H1 (cell line): Measurements from ENCODE around the gene FBXO17. TPM values are rescaled to one million over a fixed set of nuclear protein-coding genes. Genes with fewer than 3 reads are reported as not detected.

Experiments
- CTCF ChIA-PET: fragments of 300-600 bp; sonication (Branson Sonifier 250); formaldehyde crosslinking; loops from one replicate; lab custom pipeline; 2021; ENCODE audit not compliant: partially characterized antibody; lab: Charles Lee
- POLR2A ChIA-PET: fragments of 300-600 bp; sonication (Branson Sonifier 250); formaldehyde crosslinking; loops from one replicate; lab custom pipeline; 2021; ENCODE audit warnings: inconsistent platforms; ENCODE audit not compliant: partially characterized antibody; lab: Charles Lee
- DNase-seq, 2 experiments: peaks; one replicate each; pipeline versions ENCODE4 v3.0.0 to v3.0.0-alpha.2; 2010 to 2022; ENCODE audit warnings: low spot score in 2 of 2, low read depth in 1 of 2, mixed read lengths in 1 of 2
- FAIRE-seq: peaks from 2 replicates; lab custom pipeline; 2011; peaks lifted over from hg19 to GRCh38; lab: Jason Lieb, UNC
- H2AFZ ChIP-seq: 2 replicates; pipeline ENCODE4 v1.8.1; 2012; ENCODE audit warnings: low read length, inconsistent platforms
- H2AK5ac ChIP-seq: 2 replicates; pipeline ENCODE4 v1.6.1; 2013; ENCODE audit warnings: low read depth, low read length
- H2BK120ac ChIP-seq: replicated peaks from 2 replicates; pipeline ENCODE3; 2013; ENCODE audit warnings: low read depth, low read length, inconsistent platforms
- H2BK12ac ChIP-seq: 2 replicates; pipeline ENCODE4 v1.6.1; 2013; ENCODE audit warnings: low read depth, low read length
- H2BK15ac ChIP-seq: 2 replicates; pipeline ENCODE4 v1.6.1; 2013; ENCODE audit warnings: low read length
- H2BK20ac ChIP-seq: 2 replicates; pipeline ENCODE4 v1.6.1; 2013; ENCODE audit warnings: low read length
- H2BK5ac ChIP-seq: 2 replicates; pipeline ENCODE4 v1.6.1; 2013; ENCODE audit warnings: low read depth, low read length
- H3K14ac ChIP-seq: 2 replicates; pipeline ENCODE4 v1.6.1; 2013; ENCODE audit warnings: inconsistent platforms; ENCODE audit not compliant: insufficient read length
- H3K18ac ChIP-seq: 2 replicates; pipeline ENCODE4 v1.6.1; 2013; ENCODE audit warnings: low read length; ENCODE audit errors: extremely low read depth
- H3K23ac ChIP-seq: 2 replicates; pipeline ENCODE4 v1.6.1; 2013; ENCODE audit warnings: inconsistent platforms; ENCODE audit not compliant: insufficient read length
- H3K23me2 ChIP-seq: 2 replicates; pipeline ENCODE4 v1.6.1; 2013; ENCODE audit warnings: low read depth, low read length
- H3K27ac ChIP-seq: 2 replicates; pipeline ENCODE4 v1.6.1; 2011; ENCODE audit warnings: low read depth, low read length, inconsistent platforms
- H3K27me3 ChIP-seq, 4 experiments: replicated peaks in 1 of 4; 1 replicate in 1 of 4; 2 replicates in 3 of 4; pipeline versions ENCODE4 v1.6.1 to v1.8.1; 2011 to 2013; ENCODE audit warnings: low read length in 3 of 4, mild to moderate bottlenecking in 3 of 4, inconsistent platforms in 2 of 4, mixed read lengths in 2 of 4, moderate library complexity in 1 of 4; ENCODE audit not compliant: control insufficient read depth in 3 of 4, insufficient read depth in 3 of 4; ENCODE audit errors: extremely low read depth in 1 of 4
- H3K36me3 ChIP-seq, 4 experiments: 2 replicates each; pipeline versions ENCODE4 v1.6.1 to v1.8.1; 2011 to 2013; ENCODE audit warnings: mild to moderate bottlenecking in 4 of 4, low read length in 3 of 4, moderate library complexity in 2 of 4, control low read depth in 1 of 4, inconsistent platforms in 1 of 4; ENCODE audit not compliant: insufficient read depth in 4 of 4, control insufficient read depth in 2 of 4
- H3K4ac ChIP-seq: replicated peaks from 2 replicates; pipeline ENCODE3; 2013; ENCODE audit warnings: low read length, low read depth, mixed read lengths, inconsistent platforms; ENCODE audit not compliant: insufficient read length
- H3K4me1 ChIP-seq, 4 experiments: replicated peaks in 1 of 4; 1 replicate in 1 of 4; 2 replicates in 3 of 4; pipeline versions ENCODE4 v1.6.1 to v1.8.1; 2011 to 2013; ENCODE audit warnings: low read length in 3 of 4, inconsistent platforms in 2 of 4, mixed read lengths in 1 of 4; ENCODE audit not compliant: insufficient read depth in 4 of 4, control insufficient read depth in 3 of 4
- H3K4me2 ChIP-seq, 2 experiments: 2 replicates each; pipeline versions ENCODE4 v1.6.1 to v1.8.1; 2011 to 2013; ENCODE audit warnings: low read depth in 2 of 2, low read length in 2 of 2, control low read depth in 1 of 2, inconsistent platforms in 1 of 2, mild to moderate bottlenecking in 1 of 2; ENCODE audit not compliant: insufficient read depth in 1 of 2
- H3K4me3 ChIP-seq, 4 experiments: fragments of 200-600, 300-600 bp in 1 of 4; sonication (generic), shearing (Covaris generic), sonication (Bioruptor Twin) in 1 of 4; 2 replicates each; pipeline versions ENCODE4 v1.5.1 to v1.8.1; 2011 to 2016; ENCODE audit warnings: low read length in 4 of 4, low read depth in 3 of 4, control low read depth in 2 of 4, inconsistent platforms in 2 of 4, mild to moderate bottlenecking in 2 of 4, mixed read lengths in 1 of 4, moderate library complexity in 1 of 4; ENCODE audit not compliant: insufficient read depth in 2 of 4; ENCODE audit errors: extremely low read depth in 1 of 4
- H3K56ac ChIP-seq: replicated peaks from 2 replicates; pipeline ENCODE3; 2013; ENCODE audit warnings: low read depth, mild to moderate bottlenecking, mixed read lengths, low read length, inconsistent platforms; ENCODE audit not compliant: insufficient read length
- H3K79me1 ChIP-seq: 2 replicates; pipeline ENCODE4 v1.6.1; 2013; ENCODE audit warnings: low read depth, low read length, control low read depth
- H3K79me2 ChIP-seq, 2 experiments: 2 replicates each; pipeline versions ENCODE4 v1.6.1 to v1.8.1; 2012 to 2013; ENCODE audit warnings: low read length in 2 of 2, mild to moderate bottlenecking in 2 of 2, inconsistent platforms in 1 of 2; ENCODE audit not compliant: insufficient read depth in 2 of 2, control insufficient read depth in 1 of 2
- H3K9ac ChIP-seq, 4 experiments: replicated peaks in 1 of 4; 1 replicate in 1 of 4; 2 replicates in 3 of 4; pipeline versions ENCODE4 v1.6.1 to v1.8.1; 2011 to 2013; ENCODE audit warnings: low read depth in 3 of 4, low read length in 3 of 4, control low read depth in 2 of 4, mild to moderate bottlenecking in 2 of 4, moderate library complexity in 2 of 4, inconsistent platforms in 1 of 4; ENCODE audit errors: extremely low read depth in 1 of 4
- H3K9me3 ChIP-seq, 2 experiments: 2 replicates each; pipeline versions ENCODE4 v1.6.1 to v1.8.1; 2012 to 2013; ENCODE audit warnings: mild to moderate bottlenecking in 2 of 2, moderate library complexity in 2 of 2, control low read depth in 1 of 2, inconsistent platforms in 1 of 2, low read depth in 1 of 2, low read length in 1 of 2, mixed read lengths in 1 of 2; ENCODE audit not compliant: insufficient read depth in 2 of 2
- H4K20me1 ChIP-seq, 2 experiments: replicated peaks in 1 of 2; 2 replicates each; pipeline versions ENCODE3 to v1.8.1; 2011 to 2013; ENCODE audit warnings: inconsistent platforms in 2 of 2, low read length in 2 of 2, mild to moderate bottlenecking in 1 of 2; ENCODE audit not compliant: insufficient read depth in 2 of 2, control insufficient read depth in 1 of 2
- H4K5ac ChIP-seq: 2 replicates; pipeline ENCODE4 v1.6.1; 2013; ENCODE audit warnings: low read length, low read depth, mixed read lengths, inconsistent platforms; ENCODE audit not compliant: insufficient read length
- H4K8ac ChIP-seq: 2 replicates; pipeline ENCODE4 v1.8.0; 2013; ENCODE audit warnings: mild to moderate bottlenecking, moderate library complexity, low read length, inconsistent platforms; ENCODE audit not compliant: insufficient read depth; ENCODE audit errors: extremely low read depth
- H4K91ac ChIP-seq: replicated peaks from 2 replicates; pipeline ENCODE3; 2013; ENCODE audit warnings: low read length, mixed read lengths, inconsistent platforms; ENCODE audit not compliant: insufficient read length
- CHD2 ChIP-seq: IDR thresholded peaks from 2 replicates; pipeline ENCODE4 v1.6.1; 2012; ENCODE audit warnings: low read length, improper control_type of control experiment
- FOSL1 ChIP-seq: IDR thresholded peaks from 2 replicates; pipeline ENCODE4 v1.6.1; 2011; ENCODE audit warnings: mild to moderate bottlenecking, low read depth, low read length, moderate library complexity; ENCODE audit not compliant: insufficient read depth
- WGBS, 2 experiments: shearing (Covaris generic) in 1 of 2; methylation state at CpG; one replicate each; pipeline versions ENCODE4 v1.1.6 to v1.1.7; 2013 to 2015; ENCODE audit warnings: low lambda C conversion rate in 2 of 2, mixed read lengths in 2 of 2, inconsistent platforms in 1 of 2, low coverage in 1 of 2, missing lambda C conversion rate in 1 of 2; ENCODE audit not compliant: insufficient replicate concordance in 2 of 2, insufficient coverage in 1 of 2, insufficient read length in 1 of 2; ENCODE audit errors: extremely low coverage in 1 of 2, missing lambda C conversion rate in 1 of 2; 5-methylcytosine and 5-hydroxymethylcytosine counted together
- polyA plus RNA-seq, 7 experiments: library from polyadenylated mRNA; depleted of rRNA in 3 of 7; stranded (reverse) in 5 of 7; unstranded in 2 of 7; fragments of >200 nt in 5 of 7; fragments of 200-250 nt in 2 of 7; gene quantifications; 1 replicate in 5 of 7; 2 replicates in 1 of 7; 4 replicates in 1 of 7; pipeline versions ENCODE4 v1.2.1 to v1.2.3, GENCODE V29; 2011 to 2013; ENCODE audit warnings: missing spikeins in 2 of 7, mixed read lengths in 2 of 7
- total RNA-seq: library from RNA; stranded (reverse); fragmentation: NEBNext Ultra II Directional; extraction: Animal tissue kit (Norgen Biotek cat#: 25700); gene quantifications from 2 replicates; pipeline ENCODE4 v1.2.1, GENCODE V29; 2021
- TF ChIP-seq, protein P1 (sequence below): IDR thresholded peaks from 2 replicates; pipeline ENCODE4 v1.6.1; 2012; ENCODE audit warnings: low read length, inconsistent platforms

FBXO17 gene
- total and polyA plus RNA-seq, 2 of the 8 experiments (the other 6 are each of a cell fraction or from before 2014, with no cell fraction given): 11.7 to 15.3 TPM

DNA sequence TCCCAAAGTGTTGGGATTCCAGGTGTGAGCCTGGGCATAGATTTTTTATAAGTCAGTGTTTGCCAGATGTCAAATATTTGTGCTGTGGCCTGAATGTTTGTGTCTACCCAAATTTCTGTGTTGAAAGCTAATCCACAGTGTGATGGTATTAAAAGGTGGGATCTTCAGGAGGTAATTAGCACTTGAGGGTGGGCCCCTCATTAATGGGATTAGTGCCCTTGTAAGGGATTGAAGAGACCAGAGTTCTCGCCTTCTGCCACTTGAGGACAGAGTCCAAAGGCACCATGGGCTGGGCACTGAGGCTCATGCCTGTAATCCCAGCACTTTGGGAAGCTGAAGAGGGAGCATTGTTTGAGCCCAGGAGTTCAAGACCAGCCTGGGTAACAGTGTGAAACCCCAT, 9.7 kb upstream of the FBXO17 start:
- WGBS, 2 experiments: 56% methylated on average over 1 of the region's 1 CpG; no CpG with 5 or more reads in 1 of the 2 experiments
- Histone ChIP-seq H2AK5ac (no peak overlapping the region), H2BK5ac (no peak overlapping the region), H2AFZ (no peak overlapping the region), H3K18ac (no peak overlapping the region), H3K9ac (no peak overlapping the region), H3K4ac (no peak overlapping the region), H2BK120ac (no peak overlapping the region), H3K79me2 (no peaks in the 10 kb centered on the region), H3K27me3 (no peaks in the 10 kb centered on the region; a peak in 1 of 7 replicates), H3K36me3 (no peaks in the 10 kb centered on the region), H3K4me1 (peaks cover 0 to 7% (median 3%) of the 10 kb centered on the region in 4 experiments; a peak in 4 of 7 replicates), H4K20me1 (no peaks in the 10 kb centered on the region), H4K8ac (no peak overlapping the region), H3K27ac (no peak overlapping the region), H3K4me3 (no peak overlapping the region), H2BK15ac (no peak overlapping the region), H3K79me1 (no peaks in the 10 kb centered on the region), H3K4me2 (no peak overlapping the region), H4K5ac (no peak overlapping the region), H3K23me2 (no peaks in the 10 kb centered on the region), H2BK20ac (no peak overlapping the region), H3K9me3 (no peaks in the 10 kb centered on the region), H3K14ac (no peak overlapping the region), H2BK12ac (no peak overlapping the region), H3K56ac (no peak overlapping the region), H3K23ac (no peak overlapping the region), H4K91ac (no peak overlapping the region)
- ChIA-PET CTCF (interaction anchor here (0.6 to 1.4 kb wide), 2 partner anchors 9 to 567 kb away, joined by 3 read pairs; no protein-coding TSS in a partner anchor), POLR2A (interaction anchor here (1.6 kb wide), 1 partner anchor 10 kb away, joined by 4 read pairs; the partner anchor contains the start of gene FBXO17)
- TF ChIP-seq CHD2 (no peak), FOSL1 (no peak)
- TF ChIP-seq, protein P1, sequence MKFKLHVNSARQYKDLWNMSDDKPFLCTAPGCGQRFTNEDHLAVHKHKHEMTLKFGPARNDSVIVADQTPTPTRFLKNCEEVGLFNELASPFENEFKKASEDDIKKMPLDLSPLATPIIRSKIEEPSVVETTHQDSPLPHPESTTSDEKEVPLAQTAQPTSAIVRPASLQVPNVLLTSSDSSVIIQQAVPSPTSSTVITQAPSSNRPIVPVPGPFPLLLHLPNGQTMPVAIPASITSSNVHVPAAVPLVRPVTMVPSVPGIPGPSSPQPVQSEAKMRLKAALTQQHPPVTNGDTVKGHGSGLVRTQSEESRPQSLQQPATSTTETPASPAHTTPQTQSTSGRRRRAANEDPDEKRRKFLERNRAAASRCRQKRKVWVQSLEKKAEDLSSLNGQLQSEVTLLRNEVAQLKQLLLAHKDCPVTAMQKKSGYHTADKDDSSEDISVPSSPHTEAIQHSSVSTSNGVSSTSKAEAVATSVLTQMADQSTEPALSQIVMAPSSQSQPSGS: no peak
- DNase-seq: no peak
- FAIRE-seq: no peak
